Measurements from ENCODE around the gene TNRC6C. TPM values are rescaled to one million over a fixed set of nuclear protein-coding genes. Genes with fewer than 3 reads are reported as not detected.
"Not testable (repeated sequence)": the region's sequence is repeated elsewhere in the genome, so short reads cannot be mapped to it uniquely, and the experiment has no call there.

TNRC6C gene
- total RNA-seq, 4 donors from 2014 or later, result 9.1 to 32.7 (median 14.3) TPM

DNA sequence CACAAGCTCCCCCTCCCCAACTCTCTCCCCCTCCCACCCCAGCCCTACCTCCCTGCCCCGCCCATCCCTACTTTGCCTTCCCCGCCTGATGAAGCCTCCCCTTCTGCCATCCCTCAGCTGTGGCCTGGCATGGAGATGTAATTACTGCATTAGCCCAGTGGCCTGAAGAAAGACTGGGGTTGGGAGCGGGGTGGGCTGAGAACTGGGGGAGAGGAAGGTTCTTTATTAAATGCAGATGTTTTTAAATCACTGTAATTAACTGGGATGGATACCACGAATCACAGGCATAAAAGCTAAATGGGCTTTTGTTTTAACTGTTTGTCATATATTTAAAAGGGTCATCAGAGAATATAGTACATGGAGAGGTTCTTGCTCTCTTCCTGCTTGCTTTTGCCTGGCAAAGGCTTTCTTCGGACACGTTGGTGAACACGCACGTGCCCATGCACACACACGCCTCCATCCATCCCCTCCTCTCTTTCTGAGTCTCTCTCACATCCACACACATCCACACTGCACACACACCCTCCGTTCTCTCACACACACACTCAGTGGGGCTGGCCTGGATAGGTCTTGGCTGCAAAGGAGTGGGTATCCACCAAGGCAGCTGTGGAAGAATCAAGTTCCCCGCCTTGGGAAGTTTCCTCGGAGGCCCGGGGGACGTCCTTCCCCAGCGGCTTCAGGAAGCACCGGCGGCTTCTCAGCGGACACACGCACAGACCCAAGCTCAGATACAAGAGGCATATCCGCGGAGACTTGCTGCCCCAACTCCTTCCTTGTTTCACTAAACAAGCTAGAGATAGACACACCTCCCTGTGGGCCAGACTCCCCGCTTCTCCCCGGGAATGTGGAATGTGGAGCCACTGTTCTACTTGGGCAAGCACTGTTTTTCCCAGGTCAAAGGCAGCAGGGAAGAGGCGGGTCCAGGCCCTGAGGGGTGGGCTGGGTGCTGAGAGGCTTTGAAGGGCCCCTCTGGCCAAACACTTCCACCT is 27.4 kb upstream of the TNRC6C start:
- peak; percentile 40 to 50 for DNase-seq
- no peak overlapping the region for H3K27ac ChIP-seq
- 46 to 48% methylated on average over 18 to 20 of the region's 24 CpGs for WGBS, 2 donors
- no peaks in the 10 kb centered on the region for H3K9me3 ChIP-seq
- H3K36me3 ChIP-seq, result no peaks in the 10 kb centered on the region
- peaks cover 0 to 6% of the 10 kb centered on the region in 2 donors for H3K4me1 ChIP-seq
- intact Hi-C loops (cut with DNase I), result no loop called here
- H3K27me3 ChIP-seq, result no peaks in the 10 kb centered on the region
- no peak overlapping the region for H3K4me3 ChIP-seq (replicated peaks in 1 of 3)
- TF ChIP-seq POLR2A (IDR thresholded peaks at IDR 0.05) (no peak), CTCF (IDR thresholded peaks at IDR 0.05) (no peak)

DNA sequence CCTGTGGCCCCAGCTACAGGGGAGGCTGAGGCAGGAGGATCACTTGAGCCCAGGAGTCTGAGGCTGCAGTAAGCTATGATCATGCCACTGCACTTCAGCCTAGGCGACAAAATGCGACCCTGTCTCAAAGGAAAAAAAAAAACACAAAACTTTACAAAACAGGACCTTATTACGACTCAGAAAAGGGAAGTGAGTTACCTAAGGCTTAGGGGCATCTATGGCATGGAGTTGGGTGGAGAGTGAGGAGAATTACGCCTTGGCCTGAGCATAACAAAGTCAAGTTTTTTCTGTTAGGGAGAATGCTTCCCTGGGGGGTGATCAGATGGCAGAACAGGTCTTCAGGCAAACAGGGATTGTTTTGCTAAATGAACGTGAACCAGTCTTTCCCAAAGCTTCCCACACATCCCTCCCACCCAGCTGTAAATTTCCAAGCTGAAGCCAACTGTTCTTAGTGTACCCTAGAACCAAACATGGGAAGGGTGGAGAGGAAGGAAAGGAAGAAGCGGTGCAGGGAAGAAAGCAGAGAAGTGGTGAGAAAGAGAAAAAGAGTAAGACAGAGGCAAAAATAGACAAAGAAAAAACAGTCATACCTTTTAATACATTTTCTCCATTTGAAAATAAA is 24.6 kb upstream of the TNRC6C start:
- Histone ChIP-seq H3K9me3 (no peaks in the 10 kb centered on the region), H3K4me1 (peaks cover 0 to 6% of the 10 kb centered on the region in 2 donors), H3K4me3 (replicated peaks in 1 of 3) (no peak overlapping the region), H3K27ac (no peak overlapping the region), H3K27me3 (no peaks in the 10 kb centered on the region), H3K36me3 (no peaks in the 10 kb centered on the region)
- DNase-seq, result no peak
- WGBS, 2 donors, result 94% methylated on average over 6 of the region's 6 CpGs
- intact Hi-C loops (cut with DNase I), result no loop called here
- TF ChIP-seq CTCF (IDR thresholded peaks at IDR 0.05), result no peak
- TF ChIP-seq POLR2A (IDR thresholded peaks at IDR 0.05), result no peak

DNA sequence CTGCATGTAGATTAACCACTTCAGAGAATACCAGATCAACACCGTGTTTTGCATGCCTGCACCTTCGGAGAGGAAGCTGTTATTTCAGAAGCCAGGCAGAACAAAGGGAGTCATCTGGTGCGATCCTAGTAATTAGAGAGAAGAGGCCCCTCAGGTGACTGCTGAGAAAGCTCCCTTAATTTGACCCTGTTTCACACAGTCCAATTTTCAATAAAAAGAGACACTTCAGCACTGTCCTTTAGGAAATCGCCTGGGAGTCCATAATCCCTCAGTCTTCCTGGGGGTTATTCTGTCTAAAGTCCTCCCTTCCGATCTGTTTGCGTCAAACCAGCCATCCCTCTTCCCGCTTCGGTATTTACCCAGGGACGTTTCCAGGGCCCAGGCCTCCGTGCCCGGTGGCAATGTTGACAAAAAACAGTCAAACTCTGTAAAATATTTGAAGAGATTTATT is 23.4 kb upstream of the TNRC6C start:
- no peak overlapping the region for H3K27ac ChIP-seq
- no peaks in the 10 kb centered on the region for H3K9me3 ChIP-seq
- DNase-seq, result no peak
- intact Hi-C loops (cut with DNase I), result no loop called here
- H3K4me1 ChIP-seq, result peaks cover 0 to 6% of the 10 kb centered on the region in 2 donors
- no peaks in the 10 kb centered on the region for H3K27me3 ChIP-seq
- no peak for TF ChIP-seq CTCF (IDR thresholded peaks at IDR 0.05)
- H3K4me3 ChIP-seq (replicated peaks in 1 of 3), result no peak overlapping the region
- 47 to 63% methylated on average over 11 of the region's 11 CpGs for WGBS, 2 donors
- H3K36me3 ChIP-seq, result no peaks in the 10 kb centered on the region

DNA sequence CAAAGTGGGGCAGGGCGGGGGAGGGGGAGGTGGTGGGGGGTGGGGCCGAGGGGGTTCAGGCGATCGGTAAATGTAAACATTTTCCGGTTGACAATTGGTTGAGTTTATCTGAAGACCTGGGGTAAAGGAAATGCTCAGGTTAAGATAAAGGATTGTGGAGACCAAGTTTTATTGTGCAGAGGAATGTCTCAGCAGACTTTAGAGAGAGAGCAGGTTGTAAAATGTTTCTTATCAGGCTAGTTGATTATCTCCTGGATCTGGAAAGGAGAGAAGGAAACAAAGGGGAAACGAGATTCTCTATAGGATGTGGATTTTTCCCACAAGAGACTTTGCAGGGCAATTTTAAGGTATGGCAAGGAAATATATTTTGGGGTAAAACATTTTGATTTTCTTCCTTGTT is 22.8 kb upstream of the TNRC6C start:
- H3K4me3 ChIP-seq (replicated peaks in 1 of 3); intact Hi-C loops (cut with DNase I); H3K27ac ChIP-seq; H3K4me1 ChIP-seq; H3K27me3 ChIP-seq; H3K36me3 ChIP-seq; H3K9me3 ChIP-seq; DNase-seq: not testable (repeated sequence)
- 49 to 51% methylated on average over 6 of the region's 6 CpGs for WGBS, 2 donors

DNA sequence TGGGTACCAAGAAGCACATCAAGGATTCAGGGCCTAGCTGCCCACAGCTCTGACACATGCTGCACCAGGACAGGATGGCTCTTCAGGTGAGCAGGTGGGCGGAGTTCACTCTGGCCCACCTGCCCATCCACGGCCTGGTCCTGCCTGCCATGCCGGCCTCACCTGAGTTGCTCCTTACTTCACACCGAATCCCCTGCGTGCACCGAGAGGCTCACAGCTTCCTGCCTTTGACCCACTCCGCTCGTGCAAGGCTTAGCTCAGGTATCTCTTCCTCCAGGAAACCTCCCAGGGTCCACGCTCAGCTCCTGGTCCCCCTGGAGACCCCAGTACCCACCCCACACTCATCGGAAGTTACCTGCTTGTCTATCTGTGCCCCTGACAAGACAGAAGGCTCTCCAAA is 21.6 kb upstream of the TNRC6C start:
- no peak for DNase-seq
- H3K4me1 ChIP-seq, result no peaks in the 10 kb centered on the region

More for the DNA sequence above, 21.6 kb upstream of the TNRC6C start:
- H3K4me3 ChIP-seq (replicated peaks in 1 of 3), result no peak overlapping the region
- no peak overlapping the region for H3K27ac ChIP-seq
- WGBS, 2 donors, result 92% methylated on average over 10 of the region's 10 CpGs
- no peaks in the 10 kb centered on the region for H3K27me3 ChIP-seq
- H3K36me3 ChIP-seq, result no peaks in the 10 kb centered on the region
- TF ChIP-seq POLR2A (IDR thresholded peaks at IDR 0.05), result no peak
- no peak for TF ChIP-seq CTCF (IDR thresholded peaks at IDR 0.05)
- H3K9me3 ChIP-seq, result no peaks in the 10 kb centered on the region
- intact Hi-C loops (cut with DNase I), result no loop called here
